GM21737 (cell line): Measurements from ENCODE around the gene OPCML.

Source experiments
- ATAC-seq: cut with Tn5 transposase; IDR thresholded peaks from one replicate; pipeline ENCODE4 v1.9.1; 2021; ENCODE audit warnings: mild to moderate bottlenecking, moderate library complexity; ENCODE audit not compliant: unreplicated experiment

Gene OPCML

DNA sequence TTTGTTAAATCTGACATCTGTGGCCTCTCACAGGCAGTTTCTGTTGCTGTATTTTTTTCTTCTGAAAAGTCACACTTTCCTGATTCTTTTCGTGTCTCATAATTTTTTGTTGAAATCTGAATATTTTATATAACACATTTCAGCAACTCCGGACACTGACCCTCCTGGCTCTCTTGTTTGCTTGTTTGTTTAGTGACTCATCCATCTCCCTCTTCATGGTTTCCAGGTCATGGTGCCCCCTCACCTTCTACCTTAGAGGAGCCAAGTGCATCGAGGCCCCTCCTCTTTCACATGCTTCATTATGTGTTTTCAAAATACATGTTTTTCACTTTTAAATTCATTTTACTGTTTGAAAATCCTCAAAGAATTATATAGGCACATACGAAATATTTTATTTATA is 562.4 kb downstream of the OPCML start:
- no peak for ATAC-seq

DNA sequence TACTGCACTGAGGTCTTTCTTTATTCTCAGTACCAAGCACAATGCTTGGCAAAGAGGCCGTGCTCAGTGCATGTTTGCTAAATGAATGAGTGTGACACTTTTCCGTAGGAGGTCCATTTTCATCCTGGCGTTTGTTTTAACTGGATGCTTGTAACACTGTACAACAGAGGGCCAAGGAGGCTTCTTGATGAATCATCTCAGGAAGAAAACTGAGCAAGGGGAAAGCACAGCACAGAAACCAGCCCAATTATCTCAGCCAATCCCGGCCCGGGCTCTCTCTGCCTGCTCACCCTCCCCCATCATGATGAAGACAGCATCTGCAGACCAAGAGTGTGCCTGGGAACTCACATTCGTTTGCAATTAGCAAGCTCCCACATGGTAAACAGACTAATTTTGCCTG is 570.3 kb downstream of the OPCML start:
- no peak for ATAC-seq

- ATAC-seq, result no peak
These were observed 570.8 kb downstream of the OPCML start for GRCh38 chr11:132961453-132961852.

GRCh38 chr11:132960273-132961078 is 571.8 kb downstream of the OPCML start:
- ATAC-seq, result no peak

DNA sequence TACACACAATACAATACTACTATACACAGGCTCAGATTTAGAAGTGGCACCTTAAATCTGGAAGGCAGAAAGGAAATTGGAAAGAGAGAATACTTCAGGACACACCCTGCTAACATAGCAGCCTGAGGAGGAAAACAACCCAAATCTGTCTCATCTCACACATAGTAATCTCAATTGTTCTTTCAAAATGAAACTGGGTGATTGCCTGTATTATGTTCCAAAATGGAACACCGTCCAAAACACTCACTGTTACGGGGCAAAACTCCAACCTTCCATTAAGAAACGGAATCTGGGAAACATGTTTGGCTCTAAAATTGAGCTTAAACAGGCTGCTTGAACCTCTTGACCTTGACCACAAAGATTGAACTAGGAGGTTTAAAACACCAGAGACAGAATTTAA is 572.6 kb downstream of the OPCML start:
- ATAC-seq, result no peak

DNA sequence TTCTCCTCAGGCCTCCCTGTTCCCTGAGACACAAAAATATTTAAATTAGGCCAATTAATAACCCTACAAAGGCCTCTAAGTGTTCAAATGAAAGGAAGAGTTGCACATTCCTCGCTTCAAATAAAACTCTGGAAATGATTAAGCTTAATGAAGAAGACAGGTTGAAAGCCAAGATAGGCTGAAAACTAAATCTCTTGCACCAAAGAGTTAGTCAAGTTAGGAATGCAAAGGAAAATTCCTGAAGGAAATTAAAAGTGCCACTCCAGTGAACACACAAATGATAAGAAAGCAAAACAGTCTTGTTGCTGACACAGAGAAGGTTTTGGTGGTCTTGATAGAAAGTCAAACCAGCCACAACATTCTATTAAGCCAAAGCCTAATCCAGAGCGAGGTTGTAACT is 574.4 kb downstream of the OPCML start:
- no peak for ATAC-seq

DNA sequence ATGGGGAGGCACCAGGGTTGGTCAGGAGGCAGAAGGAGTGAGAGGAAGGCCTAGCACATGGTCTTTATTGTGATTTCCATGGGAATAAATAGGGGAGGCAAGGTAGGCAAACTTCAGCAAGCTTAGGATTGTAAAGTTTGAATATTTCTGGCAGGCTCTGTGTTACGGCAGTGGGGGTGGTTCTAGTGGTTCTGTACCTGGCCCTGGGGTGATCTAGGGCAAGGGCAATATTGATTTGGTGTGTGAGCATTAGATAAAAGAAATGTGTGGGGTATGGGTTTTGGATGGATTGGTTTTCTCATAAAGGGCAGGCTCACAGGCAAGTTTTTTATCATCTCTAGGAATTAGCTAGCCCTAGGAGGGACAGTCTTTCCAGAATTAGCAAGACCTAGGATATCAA is 584.0 kb downstream of the OPCML start:
- no peak for ATAC-seq

- no peak for ATAC-seq
These were observed 587.7 kb downstream of the OPCML start for GRCh38 chr11:132944569-132944944.

GRCh38 chr11:132943706-132944568 is 588.4 kb downstream of the OPCML start:
- ATAC-seq, result no peak

- ATAC-seq, result no peak
These were observed 589.0 kb downstream of the OPCML start for GRCh38 chr11:132943357-132943705.

DNA sequence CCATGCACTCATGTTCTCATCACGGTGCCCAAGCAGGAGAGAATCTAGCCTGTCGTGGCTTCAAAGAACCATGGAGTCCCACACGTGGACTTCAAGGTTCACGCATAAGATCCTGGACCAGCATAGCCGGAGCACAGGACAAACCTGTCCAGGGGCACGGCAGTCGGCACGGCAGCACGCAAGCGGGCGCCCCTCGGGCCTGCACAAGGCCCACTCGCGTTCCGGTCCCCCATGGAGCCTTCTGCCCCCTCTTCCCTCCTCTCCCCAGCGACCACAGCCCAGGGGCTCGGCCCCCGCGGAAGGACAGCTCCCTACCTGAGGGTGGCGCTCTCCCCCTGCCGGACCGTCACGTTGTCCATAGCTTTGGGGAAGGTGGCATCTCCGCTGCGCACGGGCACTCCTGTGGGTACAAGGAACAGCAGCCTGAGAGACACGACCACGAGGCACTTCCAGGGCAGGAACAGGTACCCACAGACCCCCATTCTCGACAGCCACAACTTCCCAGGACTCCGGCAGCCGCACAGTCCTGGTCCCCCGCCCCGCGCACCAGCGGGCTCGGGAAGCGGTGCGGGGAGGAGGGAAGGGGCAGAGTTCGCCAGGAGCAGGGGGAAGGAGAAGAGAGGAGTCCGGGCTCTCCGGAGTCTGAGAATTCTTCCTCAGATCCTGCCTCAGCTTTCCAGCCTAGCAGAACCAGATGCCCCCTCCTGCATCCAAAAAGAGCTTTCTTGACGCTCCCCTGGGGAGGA is 589.5 kb downstream of the OPCML start:
- no peak for ATAC-seq

DNA sequence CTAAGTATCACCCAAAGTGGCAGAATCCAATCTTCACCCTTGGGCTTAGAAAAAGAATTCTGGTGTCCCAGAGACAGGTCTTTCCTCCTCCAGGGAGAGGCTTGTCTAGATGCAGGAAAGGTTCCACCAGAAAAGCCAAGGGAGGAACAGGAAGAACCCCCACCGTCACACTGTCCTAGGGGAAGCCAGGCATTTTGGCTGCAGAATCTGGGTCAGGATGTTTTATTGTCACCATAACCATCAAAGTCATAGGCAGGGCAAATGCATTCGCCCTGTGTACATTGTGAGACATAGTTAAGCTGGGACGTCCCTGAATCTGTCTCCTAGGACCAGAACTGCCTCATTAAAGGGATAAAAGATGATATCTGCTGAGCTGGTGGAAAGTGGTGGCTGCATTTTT is 590.5 kb downstream of the OPCML start:
- no peak for ATAC-seq

- no peak for ATAC-seq
These were observed 591.2 kb downstream of the OPCML start for GRCh38 chr11:132941024-132941646.

- ATAC-seq, result no peak
These were observed 595.3 kb downstream of the OPCML start for GRCh38 chr11:132937016-132937415.

DNA sequence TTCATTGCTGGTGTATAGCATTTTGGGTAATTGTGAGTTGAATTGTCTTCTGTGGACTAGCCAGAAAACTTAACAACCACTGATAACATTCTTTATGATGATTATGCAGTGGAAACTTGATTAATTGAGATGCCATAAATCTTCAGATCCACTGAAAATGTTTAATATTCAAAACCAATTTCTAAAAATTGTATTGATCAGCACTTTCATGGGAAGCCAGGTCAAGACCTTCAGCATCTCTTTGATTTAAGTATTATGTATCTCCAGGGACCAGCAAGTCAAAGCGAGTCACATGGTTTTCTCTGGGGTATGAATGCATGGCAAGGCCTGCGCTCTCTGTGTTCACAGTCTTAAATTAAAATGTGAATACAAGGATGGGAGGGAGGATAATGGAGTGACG is 596.9 kb downstream of the OPCML start:
- ATAC-seq, result no peak

GRCh38 chr11:132933703-132934102 is 598.6 kb downstream of the OPCML start:
- ATAC-seq, result no peak

GRCh38 chr11:132925825-132926469 is 606.4 kb downstream of the OPCML start:
- no peak for ATAC-seq

- no peak for ATAC-seq
These were observed 610.7 kb downstream of the OPCML start for GRCh38 chr11:132921597-132921996.

DNA sequence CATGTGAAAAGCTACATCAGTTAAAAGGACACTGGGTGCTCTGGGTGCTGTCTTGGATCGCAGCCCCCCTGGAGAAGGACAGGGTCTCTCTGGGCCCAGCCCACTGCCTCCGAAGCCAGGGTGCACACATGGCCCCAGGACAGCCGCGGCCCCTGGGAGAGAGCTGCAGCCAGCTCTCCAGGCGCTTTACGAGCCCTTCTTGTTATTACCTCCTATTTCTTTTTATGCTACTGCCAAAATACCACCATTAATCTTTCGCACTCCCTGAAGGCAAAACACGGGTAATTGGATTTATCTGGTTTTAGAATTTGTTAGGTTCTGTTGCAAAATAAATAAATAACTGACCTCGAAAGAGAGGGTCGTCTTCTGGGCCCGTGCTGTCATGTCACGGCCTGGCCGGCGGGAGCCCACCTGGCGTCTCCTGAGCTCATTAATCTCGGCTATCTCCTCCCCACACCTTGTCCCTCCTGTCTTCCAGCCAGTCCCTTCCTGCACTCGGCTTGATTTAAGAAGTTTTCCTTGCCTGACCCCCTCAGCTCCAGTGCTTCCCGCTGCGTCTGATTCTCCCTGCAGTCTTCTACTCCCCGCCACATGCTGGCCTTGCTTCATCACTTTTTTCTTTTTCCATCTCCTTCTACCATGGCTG is 611.7 kb downstream of the OPCML start:
- no peak for ATAC-seq

DNA sequence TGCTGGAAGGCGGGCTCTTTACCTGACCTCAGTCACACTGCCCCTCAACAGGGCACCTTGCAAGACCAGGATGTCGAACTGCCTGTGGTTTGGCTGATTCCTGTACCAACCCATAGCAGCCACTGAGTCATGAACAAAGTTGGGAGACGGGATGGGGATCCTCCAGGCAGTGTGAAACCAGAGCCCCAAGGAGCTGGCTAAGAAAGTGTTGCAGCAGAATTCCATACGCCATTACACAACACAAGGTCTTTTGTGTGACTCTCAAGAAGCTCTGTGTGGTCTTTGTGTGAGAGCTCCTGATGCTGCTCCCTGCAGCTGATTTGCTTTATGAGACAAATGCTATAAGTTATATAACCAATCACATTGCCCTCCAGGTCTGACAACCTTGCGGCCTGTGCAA is 617.7 kb downstream of the OPCML start:
- ATAC-seq, result no peak
